DMS53 treated with DMSO at 0.1 percent for 48 hours (cell line): ENCODE data around the gene LRRTM3.

Source experiments
- DNase-seq: peaks from one replicate; lab custom pipeline; 2025; ENCODE audit not compliant: unreplicated experiment; lab: John Stamatoyannopoulos, UW

The LRRTM3 gene

GRCh38 chr10:66925896-66926715, at the start of gene LRRTM3:
Gene LRRTM3 (plus strand): TSS chr10:66926036.
- DNase-seq, result peak; percentile 79

GRCh38 chr10:66877361-66877760, 48.5 kb upstream of the LRRTM3 start:
- DNase-seq, result no peak

- DNase-seq, result no peak
These were observed 45.5 kb upstream of the LRRTM3 start for GRCh38 chr10:66880292-66880691.

- no peak for DNase-seq
These were observed 45.0 kb upstream of the LRRTM3 start for GRCh38 chr10:66880826-66881225.

- no peak for DNase-seq
These were observed 44.0 kb upstream of the LRRTM3 start for GRCh38 chr10:66881814-66882213.

GRCh38 chr10:66882271-66882670, 43.6 kb upstream of the LRRTM3 start:
- DNase-seq, result no peak

- no peak for DNase-seq
These were observed 39.0 kb upstream of the LRRTM3 start for GRCh38 chr10:66886848-66887247.

GRCh38 chr10:66888237-66888636, 37.6 kb upstream of the LRRTM3 start:
- DNase-seq, result no peak

GRCh38 chr10:66892871-66893270, 33.0 kb upstream of the LRRTM3 start:
- DNase-seq, result no peak

GRCh38 chr10:66910671-66911070, 15.2 kb upstream of the LRRTM3 start:
- peak; percentile 98 for DNase-seq

- peak; percentile 39 for DNase-seq
These were observed 9.8 kb upstream of the LRRTM3 start for GRCh38 chr10:66916030-66916429.

GRCh38 chr10:66917104-66917503, 8.7 kb upstream of the LRRTM3 start:
- no peak for DNase-seq

GRCh38 chr10:66919248-66919647, 6.6 kb upstream of the LRRTM3 start:
- DNase-seq, result no peak

- no peak for DNase-seq
These were observed 1.0 kb upstream of the LRRTM3 start for GRCh38 chr10:66924674-66925345.

- no peak for DNase-seq
These were observed 463 bp upstream of the LRRTM3 start for GRCh38 chr10:66925373-66925772.

GRCh38 chr10:66926841-66927240, 1.0 kb downstream of the LRRTM3 start:
- DNase-seq, result no peak

- no peak for DNase-seq
These were observed 1.6 kb downstream of the LRRTM3 start for GRCh38 chr10:66927251-66927935.

- no peak for DNase-seq
These were observed 2.3 kb downstream of the LRRTM3 start for GRCh38 chr10:66927971-66928770.

GRCh38 chr10:66928776-66929175, 2.9 kb downstream of the LRRTM3 start:
- no peak for DNase-seq

GRCh38 chr10:66929375-66929774, 3.5 kb downstream of the LRRTM3 start:
- no peak for DNase-seq

GRCh38 chr10:66931340-66931948, 5.6 kb downstream of the LRRTM3 start:
- DNase-seq, result peak; percentile 48
